Common myeloid progenitor, CD34-positive (primary cell): ENCODE measurements around the gene MYRIP.
"Not testable (repeated sequence)": the region's sequence is repeated elsewhere in the genome, so short reads cannot be mapped to it uniquely, and the experiment has no call there.

Experiments used
- CTCF ChIA-PET: fragments of 350-600 bp; sonication (Branson Sonifier 250); formaldehyde crosslinking; loops from one replicate; lab custom pipeline; 2021; ENCODE audit warnings: antibody characterized with exemption; lab: Charles Lee
- POLR2A ChIA-PET: fragments of 350-600 bp; sonication (Branson Sonifier 250); formaldehyde crosslinking; loops from one replicate; lab custom pipeline; 2021; ENCODE audit warnings: antibody characterized with exemption; lab: Charles Lee
- DNase-seq, 3 donors: peaks; one replicate each; pipeline versions ENCODE4 v3.0.0 to v3.0.0-alpha.2; 2013
- H3K27ac ChIP-seq, 2 experiments: 1 replicate in 1 of 2; 2 replicates in 1 of 2; pipeline ENCODE4 v1.7.0; 2013; ENCODE audit warnings: inconsistent platforms in 2 of 2, low read length in 2 of 2, mild to moderate bottlenecking in 2 of 2, low read depth in 1 of 2, moderate library complexity in 1 of 2; ENCODE audit not compliant: severe bottlenecking in 2 of 2, insufficient read depth in 1 of 2, poor library complexity in 1 of 2
- H3K27me3 ChIP-seq, 5 experiments: replicated peaks in 2 of 5; 1 replicate in 3 of 5; 2 replicates in 2 of 5; pipeline versions ENCODE4 v1.6.1 to v1.7.0; 2013; ENCODE audit warnings: low read length in 4 of 5, mild to moderate bottlenecking in 2 of 5, moderate library complexity in 2 of 5, inconsistent platforms in 1 of 5; ENCODE audit not compliant: insufficient read depth in 5 of 5, control insufficient read depth in 4 of 5
- H3K36me3 ChIP-seq, 4 experiments: 1 replicate in 2 of 4; 2 replicates in 2 of 4; pipeline versions ENCODE4 v1.6.1 to v1.7.0; 2013; ENCODE audit warnings: low read length in 3 of 4, control low read depth in 1 of 4, mild to moderate bottlenecking in 1 of 4; ENCODE audit not compliant: control insufficient read depth in 4 of 4, insufficient read depth in 4 of 4
- H3K4me1 ChIP-seq, 4 experiments: 1 replicate in 3 of 4; 2 replicates in 1 of 4; pipeline versions ENCODE4 v1.6.1 to v1.7.1; 2013; ENCODE audit warnings: low read length in 3 of 4, mild to moderate bottlenecking in 3 of 4, control low read depth in 1 of 4, inconsistent platforms in 1 of 4, moderate library complexity in 1 of 4; ENCODE audit not compliant: control insufficient read depth in 4 of 4, insufficient read depth in 4 of 4; ENCODE audit errors: control extremely low read depth in 1 of 4
- H3K4me3 ChIP-seq, 7 experiments: 1 replicate in 4 of 7; 2 replicates in 3 of 7; pipeline versions ENCODE4 v1.5.1 to v1.7.0; 2013; ENCODE audit warnings: mild to moderate bottlenecking in 7 of 7, low read length in 6 of 7, moderate library complexity in 6 of 7, inconsistent platforms in 2 of 7, low read depth in 2 of 7, control low read depth in 1 of 7; ENCODE audit not compliant: insufficient read depth in 4 of 7, control insufficient read depth in 1 of 7; ENCODE audit errors: extremely low read depth in 1 of 7
- H3K9me3 ChIP-seq, 5 experiments: 1 replicate in 4 of 5; 2 replicates in 1 of 5; pipeline versions ENCODE4 v1.6.1 to v1.7.1; 2013; ENCODE audit warnings: low read length in 4 of 5, mild to moderate bottlenecking in 2 of 5, inconsistent platforms in 1 of 5, low read depth in 1 of 5, moderate library complexity in 1 of 5; ENCODE audit not compliant: control insufficient read depth in 4 of 5, insufficient read depth in 2 of 5; ENCODE audit errors: control extremely low read depth in 1 of 5
- WGBS: methylation state at CpG from one replicate; pipeline ENCODE4 v1.1.5; 2013; ENCODE audit not compliant: insufficient coverage; 5-methylcytosine and 5-hydroxymethylcytosine counted together

MYRIP gene

GRCh38 chr3:40264451-40264850, 455.0 kb downstream of the MYRIP start:
- Histone ChIP-seq H3K27ac (no peak overlapping the region), H3K36me3 (no peaks in the 10 kb centered on the region), H3K4me3 (no peak overlapping the region), H3K27me3 (no peaks in the 10 kb centered on the region), H3K4me1 (no peaks in the 10 kb centered on the region), H3K9me3 (peaks cover 0 to 7% (median 0%) of the 10 kb centered on the region in 5 experiments)
- 100% methylated on average over 1 of the region's 1 CpG for WGBS
- no peak for DNase-seq
- CTCF ChIA-PET: interaction anchor here (0.6 kb wide), 1 partner anchor 129 kb away, joined by 3 read pairs; no protein-coding TSS in a partner anchor
- POLR2A ChIA-PET: no interaction called here

DNA sequence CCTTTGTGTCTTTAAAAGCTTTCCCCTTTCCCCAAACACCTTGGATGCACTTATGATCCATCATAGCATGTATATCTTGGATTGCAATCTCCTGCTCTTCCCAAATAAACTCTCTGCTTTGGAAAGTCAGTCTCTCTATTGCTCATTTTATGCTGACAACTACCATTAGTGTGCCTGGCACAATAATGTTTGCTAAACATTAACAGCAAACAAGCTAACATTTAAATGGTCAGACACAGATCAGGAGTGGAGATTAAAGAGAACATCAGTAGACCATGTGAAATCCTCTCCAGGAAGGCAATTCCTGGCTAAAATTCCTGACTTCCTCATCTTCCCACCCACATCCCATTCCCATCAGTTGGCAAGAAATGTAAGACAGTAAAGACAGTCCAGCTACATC, 455.8 kb downstream of the MYRIP start:
- DNase-seq: no peak
- no peak overlapping the region for H3K4me3 ChIP-seq
- H3K27ac ChIP-seq: no peak overlapping the region
- no peaks in the 10 kb centered on the region for H3K27me3 ChIP-seq
- POLR2A ChIA-PET: no interaction called here
- peaks cover 0 to 13% (median 0%) of the 10 kb centered on the region in 5 experiments for H3K9me3 ChIP-seq
- H3K4me1 ChIP-seq: no peaks in the 10 kb centered on the region
- CTCF ChIA-PET: no interaction called here
- no peaks in the 10 kb centered on the region for H3K36me3 ChIP-seq

DNA sequence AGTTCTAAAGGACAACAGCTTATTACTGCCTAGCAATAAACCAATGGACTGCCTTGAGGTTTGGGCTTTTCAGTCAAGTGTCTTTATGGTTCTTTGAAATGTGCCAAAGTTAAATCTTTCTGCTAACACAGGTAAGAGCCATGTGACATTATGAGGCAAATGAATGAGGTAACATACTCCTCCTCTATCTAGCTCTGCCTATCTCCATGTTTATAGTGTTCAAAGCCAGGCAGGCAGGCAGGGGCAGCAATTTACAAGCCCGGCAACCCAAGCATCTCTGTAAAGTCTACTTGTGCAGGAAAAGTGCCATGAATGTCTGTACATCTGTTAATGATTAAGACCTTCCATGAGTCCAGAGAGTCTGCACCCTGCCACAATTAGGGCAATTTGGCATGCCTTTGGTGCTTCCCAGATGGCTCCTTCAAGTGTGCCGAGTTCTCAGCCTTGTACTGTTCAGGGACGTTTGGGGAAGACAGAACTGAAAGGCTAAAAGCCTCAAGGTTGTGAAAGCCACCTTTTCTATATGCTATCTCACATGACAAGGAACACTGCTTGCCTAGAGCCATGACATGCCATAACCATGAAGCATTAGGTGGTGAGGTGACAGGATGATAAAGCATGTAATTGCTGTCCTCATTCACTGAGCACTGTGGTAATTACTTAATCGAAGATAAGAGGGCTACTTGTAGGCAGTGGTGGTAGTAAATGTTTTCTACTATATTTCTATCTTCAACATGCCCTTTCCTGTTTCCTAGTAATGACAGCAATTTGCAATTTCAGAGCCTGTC, 458.7 kb downstream of the MYRIP start:
- Histone ChIP-seq H3K27ac (no peak overlapping the region), H3K27me3 (no peaks in the 10 kb centered on the region), H3K9me3 (peaks cover 0 to 17% (median 0%) of the 10 kb centered on the region in 5 experiments), H3K36me3 (peaks cover 0 to 2% (median 0%) of the 10 kb centered on the region in 4 experiments), H3K4me3 (no peak overlapping the region), H3K4me1 (no peaks in the 10 kb centered on the region)
- peak in 1 of 3 donors; percentile 26 for DNase-seq
- 94% methylated on average over 3 of the region's 4 CpGs for WGBS
- POLR2A ChIA-PET: no interaction called here
- CTCF ChIA-PET: no interaction called here

GRCh38 chr3:40268802-40269524, 459.6 kb downstream of the MYRIP start:
- ChIA-PET POLR2A (no interaction called here), CTCF (no interaction called here)
- H3K4me3 ChIP-seq: no peak overlapping the region
- no peaks in the 10 kb centered on the region for H3K27me3 ChIP-seq
- no peaks in the 10 kb centered on the region for H3K4me1 ChIP-seq
- WGBS: 93% methylated on average over 2 of the region's 2 CpGs
- DNase-seq: no peak
- no peak overlapping the region for H3K27ac ChIP-seq
- peaks cover 0 to 14% (median 0%) of the 10 kb centered on the region in 5 experiments for H3K9me3 ChIP-seq
- H3K36me3 ChIP-seq: peaks cover 0 to 2% (median 0%) of the 10 kb centered on the region in 4 experiments

GRCh38 chr3:40278791-40279190, 469.4 kb downstream of the MYRIP start:
- peaks cover 0 to 4% (median 0%) of the 10 kb centered on the region in 5 experiments for H3K9me3 ChIP-seq
- ChIA-PET POLR2A (no interaction called here), CTCF (interaction anchor here (0.9 kb wide), 1 partner anchor 30 kb away, joined by 3 read pairs; no protein-coding TSS in a partner anchor)
- H3K27ac ChIP-seq: no peak overlapping the region
- H3K27me3 ChIP-seq: no peaks in the 10 kb centered on the region
- H3K4me3 ChIP-seq: no peak overlapping the region
- DNase-seq: peak; percentile 59 to 89 (median 76)
- H3K36me3 ChIP-seq: no peaks in the 10 kb centered on the region
- peaks cover 0 to 12% (median 10%) of the 10 kb centered on the region in 4 experiments for H3K4me1 ChIP-seq
- WGBS: 0% methylated on average over 1 of the region's 1 CpG

DNA sequence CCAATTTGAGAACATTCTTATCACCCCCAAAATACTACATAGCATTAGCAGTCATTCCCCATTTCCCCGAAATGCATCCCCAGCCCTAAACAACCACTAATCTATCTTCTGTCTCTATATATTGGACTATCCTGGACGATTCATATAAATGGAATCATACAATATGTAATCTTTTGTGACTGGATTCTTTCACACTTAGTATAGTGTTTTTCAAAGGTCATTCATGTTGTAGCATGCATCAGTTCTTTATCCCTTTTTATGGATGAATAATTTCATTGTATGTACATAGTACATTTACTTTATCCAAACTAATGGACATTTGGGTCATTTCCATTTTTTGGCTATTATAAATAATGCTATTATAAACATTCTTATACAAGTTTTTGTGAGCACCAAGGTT, 472.6 kb downstream of the MYRIP start:
- WGBS: no CpG with 5 or more reads among the region's 2 CpGs
- no peak overlapping the region for H3K4me3 ChIP-seq
- H3K9me3 ChIP-seq: peaks cover 0 to 8% (median 0%) of the 10 kb centered on the region in 5 experiments
- peaks cover 0 to 12% (median 10%) of the 10 kb centered on the region in 4 experiments for H3K4me1 ChIP-seq
- H3K27ac ChIP-seq: no peak overlapping the region
- H3K36me3 ChIP-seq: no peaks in the 10 kb centered on the region
- ChIA-PET CTCF (no interaction called here), POLR2A (no interaction called here)
- no peaks in the 10 kb centered on the region for H3K27me3 ChIP-seq
- no peak for DNase-seq

DNA sequence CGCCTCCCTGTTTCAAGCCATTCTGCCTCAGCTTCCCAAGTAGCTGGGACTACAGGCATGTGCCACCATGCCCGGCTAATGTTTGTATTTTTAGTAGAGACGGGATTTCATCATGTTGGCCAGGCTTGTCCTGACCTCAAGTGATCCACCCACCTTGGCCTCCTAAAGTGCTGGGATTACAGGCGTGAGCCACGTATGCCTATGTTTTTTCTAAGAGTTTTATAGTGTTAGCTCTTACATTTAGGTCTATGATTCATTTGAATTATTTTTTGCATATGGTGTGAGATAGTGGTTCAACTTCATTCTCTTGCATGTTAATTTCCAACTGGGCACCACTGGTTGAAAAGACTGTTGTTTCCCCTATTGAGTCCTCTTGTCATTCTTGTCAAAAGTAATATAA, 473.6 kb downstream of the MYRIP start:
- H3K27ac ChIP-seq, H3K9me3 ChIP-seq, H3K4me3 ChIP-seq, POLR2A ChIA-PET, DNase-seq, H3K36me3 ChIP-seq, H3K27me3 ChIP-seq, CTCF ChIA-PET: not testable (repeated sequence)
- H3K4me1 ChIP-seq: peaks cover 0 to 12% (median 10%) of the 10 kb centered on the region in 4 experiments
- 100% methylated on average over 4 of the region's 5 CpGs for WGBS
